HepG2 (cell line): ENCODE measurements around the gene CNDP1. TPM values are rescaled to one million over a fixed set of nuclear protein-coding genes. Genes with fewer than 3 reads are reported as not detected.

Experiments
- ATAC-seq: fragments of 200-7000 bp; cut with Tn5 transposase; 3 replicates; pipeline ENCODE4 v1.9.1; 2020; ENCODE audit warnings: mild to moderate bottlenecking, moderate library complexity
- BruUV-seq: library from RNA; stranded (reverse); fragments of 400-500 nt; replicated peaks from 2 replicates; lab custom pipeline; 2021; lab: Mats Ljungman, UMichigan
- CTCF ChIA-PET: fragments of 300-600 bp; formaldehyde crosslinking; extraction: SDS; loops from one replicate; lab custom pipeline; 2021; ENCODE audit warnings: low total read pairs, inconsistent platforms, low intra/inter-chr PET ratio; lab: Yijun Ruan, JAX
- POLR2A ChIA-PET: fragments of 350-600 bp; sonication (Branson Sonifier 250); formaldehyde crosslinking; loops from one replicate; lab custom pipeline; 2020; ENCODE audit warnings: antibody characterized with exemption, inconsistent platforms; lab: Yijun Ruan, JAX
- DNase-seq: peaks from one replicate; pipeline ENCODE4 v3.0.0-alpha.2; 2015; ENCODE audit warnings: low spot score
- FAIRE-seq: peaks from 3 replicates; lab custom pipeline; 2011; peaks lifted over from hg19 to GRCh38; lab: Jason Lieb, UNC
- H2AFZ ChIP-seq: one replicate; pipeline ENCODE4 v1.6.1; 2011; ENCODE audit warnings: low read length, inconsistent platforms
- H3K27ac ChIP-seq: fragments of 300-600 bp; 3 replicates; pipeline ENCODE4 v1.8.0; 2011; ENCODE audit warnings: mixed run types, mild to moderate bottlenecking, mixed read lengths, low read length, inconsistent platforms; ENCODE audit not compliant: insufficient read depth; ENCODE audit errors: extremely low read length
- H3K27me3 ChIP-seq, 2 experiments: fragments of 200-600 bp in 1 of 2; 2 replicates in 1 of 2; 3 replicates in 1 of 2; pipeline versions ENCODE4 v1.6.0 to v1.8.0; 2011; ENCODE audit warnings: low read length in 2 of 2, mild to moderate bottlenecking in 2 of 2, moderate library complexity in 2 of 2, inconsistent platforms in 1 of 2; ENCODE audit not compliant: insufficient read depth in 2 of 2, control insufficient read depth in 1 of 2
- H3K36me3 ChIP-seq, 2 experiments: fragments of 200-600 bp in 1 of 2; replicated peaks in 1 of 2; 2 replicates in 1 of 2; 3 replicates in 1 of 2; pipeline versions ENCODE4 v1.5.1 to v1.8.0; 2011; ENCODE audit warnings: low read length in 2 of 2, inconsistent platforms in 1 of 2; ENCODE audit not compliant: insufficient read depth in 2 of 2, control insufficient read depth in 1 of 2
- H3K4me1 ChIP-seq: 2 replicates; pipeline ENCODE4 v1.5.1; 2012; ENCODE audit warnings: low read length, inconsistent platforms; ENCODE audit not compliant: insufficient read depth
- H3K4me2 ChIP-seq: 2 replicates; pipeline ENCODE4 v1.6.0; 2011; ENCODE audit warnings: low read depth, low read length, inconsistent platforms
- H3K4me3 ChIP-seq, 3 experiments: fragments of 200-600 bp in 1 of 3; sonication (generic), shearing (Covaris generic) in 1 of 3; replicated peaks in 1 of 3; 2 replicates each; pipeline ENCODE4 v1.5.1; 2011 to 2016; ENCODE audit warnings: low read length in 3 of 3, inconsistent platforms in 2 of 3, low read depth in 2 of 3, mild to moderate bottlenecking in 2 of 3, control low read depth in 1 of 3, mixed read lengths in 1 of 3; ENCODE audit not compliant: insufficient read depth in 1 of 3
- H3K79me2 ChIP-seq: one replicate; pipeline ENCODE4 v1.6.1; 2011; ENCODE audit warnings: low read length, inconsistent platforms; ENCODE audit not compliant: insufficient read depth
- H3K9ac ChIP-seq: 2 replicates; pipeline ENCODE4 v1.6.0; 2011; ENCODE audit warnings: mild to moderate bottlenecking, low read depth, low read length, inconsistent platforms; ENCODE audit not compliant: insufficient read depth
- H3K9me3 ChIP-seq: 2 replicates; pipeline ENCODE4 v1.5.1; 2012; ENCODE audit warnings: mild to moderate bottlenecking, low read length
- H4K20me1 ChIP-seq: 2 replicates; pipeline ENCODE4 v1.6.0; 2011; ENCODE audit warnings: inconsistent platforms, mild to moderate bottlenecking, low read length, moderate library complexity; ENCODE audit not compliant: insufficient read depth
- ARNT ChIP-seq: fragments of 450-650 bp; IDR thresholded peaks from 2 replicates; pipeline ENCODE4 v1.6.1; 2017
- ELF1 ChIP-seq: sonication (generic); formaldehyde crosslinking; IDR thresholded peaks from 2 replicates; pipeline ENCODE4 v1.4.0; 2020; ENCODE audit warnings: missing genetic modification reagents
- HDAC2 ChIP-seq: sonication (generic); formaldehyde crosslinking; IDR thresholded peaks from 2 replicates; pipeline ENCODE4 v1.4.0; 2020; ENCODE audit warnings: missing genetic modification reagents
- SMC3 ChIP-seq: IDR thresholded peaks from 2 replicates; pipeline ENCODE4 v1.6.1; 2011; ENCODE audit warnings: low read length, improper control_type of control experiment
- SOX5 ChIP-seq: IDR thresholded peaks from 2 replicates; pipeline ENCODE4 v1.6.1; 2016; ENCODE audit warnings: borderline replicate concordance
- TEAD3 ChIP-seq: optimal IDR thresholded peaks from 2 replicates; pipeline ENCODE3; 2016; ENCODE audit warnings: borderline replicate concordance
- XRCC5 ChIP-seq: fragments of 200-400 bp; formaldehyde crosslinking; optimal IDR thresholded peaks from 2 replicates; pipeline ENCODE3; 2017; ENCODE audit warnings: mild to moderate bottlenecking, low read length
- ZBTB20 ChIP-seq: sonication (generic); formaldehyde crosslinking; IDR thresholded peaks from 2 replicates; pipeline ENCODE4 v1.8.1; 2023; ENCODE audit warnings: missing genetic modification reagents, low read depth, mild to moderate bottlenecking, borderline replicate concordance
- ZBTB37 ChIP-seq: sonication (generic); formaldehyde crosslinking; IDR thresholded peaks from 2 replicates; pipeline ENCODE4 v1.4.0; 2020; ENCODE audit warnings: mild to moderate bottlenecking, missing genetic modification reagents
- ZBTB44 ChIP-seq: sonication (generic); formaldehyde crosslinking; IDR thresholded peaks from 2 replicates; pipeline ENCODE4 v1.4.0; 2020; ENCODE audit warnings: missing genetic modification reagents
- ZNF33A ChIP-seq: sonication (generic); formaldehyde crosslinking; IDR thresholded peaks from 2 replicates; pipeline ENCODE4 v1.5.1; 2020; ENCODE audit warnings: missing genetic modification reagents, mild to moderate bottlenecking, moderate library complexity, borderline replicate concordance
- ZNF543 ChIP-seq: sonication (generic); formaldehyde crosslinking; IDR thresholded peaks from 2 replicates; pipeline ENCODE4 v1.4.0; 2020; ENCODE audit warnings: mild to moderate bottlenecking, missing genetic modification reagents
- ZNF777 ChIP-seq: sonication (generic); formaldehyde crosslinking; IDR thresholded peaks from 2 replicates; pipeline ENCODE4 v1.4.0; 2020; ENCODE audit warnings: missing genetic modification reagents
- WGBS: methylation state at CpG from one replicate; pipeline ENCODE4 v1.1.6; 2017; ENCODE audit warnings: low lambda C conversion rate; 5-methylcytosine and 5-hydroxymethylcytosine counted together
- in situ Hi-C: cut with HindIII; loops from 2 replicates; pipeline ENCODE4 v1.10.0; 2017; ENCODE audit warnings: low pct_unique_long_range_greater_than_20kb; ENCODE audit not compliant: extremely low pct_ligation_motif_present
- intact Hi-C: fragments of 100-400 bp; cut with micrococcal nuclease; formaldehyde crosslinking; loops from one replicate; pipeline ENCODE4 v1.10.0; 2022; ENCODE audit not compliant: unreplicated experiment
- polyA plus RNA-seq, 8 experiments: library from polyadenylated mRNA; depleted of rRNA in 3 of 8; stranded (reverse) in 7 of 8; unstranded in 1 of 8; fragments of >200 nt; fragmentation: Illumina TruSeq in 4 of 8; extraction: Trizol in 4 of 8; gene quantifications; 2 replicates each; pipeline versions ENCODE4 v1.2.1 to v1.2.3, GENCODE V29; 2011 to 2016; ENCODE audit warnings: low read depth in 4 of 8, missing spikeins in 1 of 8, mixed read lengths in 1 of 8; ENCODE audit not compliant: insufficient read depth in 1 of 8
- total RNA-seq, 5 experiments: library from RNA; depleted of rRNA; stranded (reverse); fragments of >200 nt; fragmentation: Illumina TruSeq; extraction: Trizol; gene quantifications; 2 replicates each; pipeline ENCODE4 v1.2.3, GENCODE V29; 2016; ENCODE audit warnings: low read depth in 1 of 5

CNDP1 gene
- total and polyA plus RNA-seq, 2 of the 13 experiments (the other 11 are each of a cell fraction or from before 2014, with no cell fraction given) = 0.01 TPM; not detected in 1

- Histone ChIP-seq H3K79me2 (peaks cover 5% of the 10 kb centered on the region), H4K20me1 (peaks cover under 1% of the 10 kb centered on the region; the same call in 1 of the 2 replicates), H2AFZ (no peak overlapping the region), H3K27me3 (peaks cover 0 to 2% of the 10 kb centered on the region in 2 experiments; a peak in 2 of 5 replicates), H3K4me3 (no peak overlapping the region), H3K9me3 (peaks cover 11% of the 10 kb centered on the region), H3K4me1 (peaks cover 11% of the 10 kb centered on the region), H3K36me3 (no peaks in the 10 kb centered on the region), H3K27ac (no peak overlapping the region), H3K9ac (no peak overlapping the region), H3K4me2 (no peak overlapping the region)
- no TSS peak for BruUV-seq
- FAIRE-seq (no peak), DNase-seq (no peak), ATAC-seq (no peak)
- ChIA-PET CTCF (no interaction called here), POLR2A (no interaction called here)
- 17% methylated on average over 3 of the region's 3 CpGs for WGBS
- TF ChIP-seq ZNF543 (CRISPR knock-in tag) = peak; percentile 84
- no peak for TF ChIP-seq HDAC2 (CRISPR knock-in tag)
- in situ Hi-C loops (loop anchor here (25.0 kb wide), 1 partner anchor 305 kb away; no protein-coding TSS in a partner anchor), intact Hi-C loops (loop anchor here (2.0 kb wide), 1 partner anchor 295 kb away; no protein-coding TSS in a partner anchor)
Measured at GRCh38 chr18:74492259-74492658, 42.0 kb upstream of the CNDP1 start.

GRCh38 chr18:74493689-74494088, 40.6 kb upstream of the CNDP1 start:
- no peak overlapping the region for H3K4me2 ChIP-seq
- intact Hi-C loops = loop anchor here (1.0 to 2.0 kb wide), 3 partner anchors 59 to 297 kb away; no protein-coding TSS in a partner anchor
- ChIA-PET CTCF (interaction anchor here (0.6 to 2.6 kb wide), 4 partner anchors 58 to 297 kb away, joined by 3 to 41 read pairs (median 3); no protein-coding TSS in a partner anchor), POLR2A (interaction anchor here (1.1 kb wide), 1 partner anchor 48 kb away, joined by 7 read pairs; no protein-coding TSS in a partner anchor)
- H3K27me3 ChIP-seq = no peaks in the 10 kb centered on the region; a peak in 2 of 5 replicates
- in situ Hi-C loops = loop anchor here (25.0 kb wide), 1 partner anchor 306 kb away; no protein-coding TSS in a partner anchor
- BruUV-seq = no TSS peak
- peak; percentile 85 for FAIRE-seq
- ATAC-seq = peak; percentile 14; the same call in 1 of the 3 replicates
- H4K20me1 ChIP-seq = peaks cover 4% of the 10 kb centered on the region; the same call in 1 of the 2 replicates
- H3K4me3 ChIP-seq = no peak overlapping the region
- peaks cover 11% of the 10 kb centered on the region for H3K9me3 ChIP-seq
- no peak overlapping the region for H3K9ac ChIP-seq
- no peak overlapping the region for H2AFZ ChIP-seq
- peaks cover 25% of the 10 kb centered on the region for H3K4me1 ChIP-seq
- no peaks in the 10 kb centered on the region; a peak in 2 of 5 replicates for H3K36me3 ChIP-seq
- 0% methylated on average over 1 of the region's 1 CpG for WGBS
- DNase-seq = peak; percentile 68
- H3K27ac ChIP-seq = no peak overlapping the region
- H3K79me2 ChIP-seq = peaks cover 19% of the 10 kb centered on the region
- TF ChIP-seq TEAD3 (CRISPR knock-in tag) = peak; percentile 20
- TF ChIP-seq ZBTB20 (CRISPR knock-in tag) = no peak
- no peak for TF ChIP-seq SOX5 (CRISPR knock-in tag)
- no peak for TF ChIP-seq ARNT
- TF ChIP-seq ZNF777 (CRISPR knock-in tag) = no peak
- TF ChIP-seq XRCC5 = peak; percentile 17
- no peak for TF ChIP-seq ZNF33A
- TF ChIP-seq ZBTB37 (CRISPR knock-in tag) = no peak
- peak; percentile 87 for TF ChIP-seq SMC3
- no peak for TF ChIP-seq ZBTB44
- TF ChIP-seq ELF1 (CRISPR knock-in tag) = no peak
